SH-SY5Y (cell line): ENCODE data around the gene YARS1.

Experiments used
- GATA2 ChIP-seq: IDR thresholded peaks from 2 replicates; pipeline ENCODE4 v1.6.1; 2011; ENCODE audit warnings: mild to moderate bottlenecking, low read depth, low read length
- GATA3 ChIP-seq: IDR thresholded peaks from 2 replicates; pipeline ENCODE4 v1.6.1; 2011; ENCODE audit warnings: low read depth, mild to moderate bottlenecking, low read length, moderate library complexity

- TF ChIP-seq GATA2 = no peak
- TF ChIP-seq GATA3 = no peak
Measured at GRCh38 chr1:32749332-32749731, 67.8 kb downstream of the YARS1 start.
